Measurements from ENCODE around the gene PIK3C2G.

GRCh38 chr12:18422871-18423270 lies 161.6 kb downstream of the PIK3C2G start:
- TF ChIP-seq CTCF (optimal IDR thresholded peaks at IDR 0.05 in 1 of 3, IDR thresholded peaks at IDR 0.05 in 1 of 3, conservative IDR thresholded peaks at IDR 0.05 in 1 of 3; ENCODE audit: extremely low read depth in 1 of 3, insufficient read depth in 2 of 3, low read length in 3 of 3) (no peak), EZH2 (IDR thresholded peaks at IDR 0.05; ENCODE audit: low read length) (no peak)

Measured in keratinocyte (primary cell).